Measurements from ENCODE around the gene MAD1L1. TPM values are rescaled to one million over a fixed set of nuclear protein-coding genes. Genes with fewer than 3 reads are reported as not detected.

Gene MAD1L1
- total and polyA plus RNA-seq, 2 donors (not counting 3 experiments of a cell fraction or from before 2014, with no cell fraction given) = 34.1 to 42.3 TPM

DNA sequence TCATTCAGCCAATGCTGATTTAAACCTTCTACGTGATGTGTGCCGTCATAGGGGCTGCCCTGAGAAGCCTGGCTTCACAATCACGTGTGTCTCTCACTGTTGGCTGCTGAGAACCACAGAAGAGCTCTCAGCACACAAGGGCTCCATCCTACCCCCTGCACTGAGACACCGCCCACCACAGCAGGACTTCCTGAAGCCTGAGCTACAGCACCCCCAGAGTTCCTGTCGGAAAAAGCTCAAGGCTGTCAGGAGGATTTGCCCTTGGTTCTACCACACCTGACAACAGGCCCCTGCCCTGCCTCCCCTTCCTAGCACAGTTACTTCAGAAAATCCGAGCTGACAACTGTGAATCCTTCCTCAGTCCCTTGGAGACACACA lies 191.9 kb downstream of the MAD1L1 start:
- Histone ChIP-seq H3K27ac (ENCODE audit: insufficient read depth, low read depth, low read length) (no peak overlapping the region), H4K20me1 (replicated peaks; ENCODE audit: control insufficient read depth, extremely low read depth, insufficient read depth, low read length) (no peaks in the 10 kb centered on the region), H3K27me3 (ENCODE audit: control insufficient read depth in 2 of 2, insufficient read depth in 2 of 2, low read length in 2 of 2) (no peaks in the 10 kb centered on the region), H3K9me1 (replicated peaks; ENCODE audit: control insufficient read depth, extremely low read depth, insufficient read depth, low read length) (no peaks in the 10 kb centered on the region), H3K4me2 (ENCODE audit: insufficient read depth, low read length) (no peak overlapping the region), H3K79me2 (ENCODE audit: control insufficient read depth, insufficient read depth, low read length) (no peaks in the 10 kb centered on the region), H3K36me3 (ENCODE audit: control insufficient read depth in 2 of 2, extremely low read depth in 1 of 2, insufficient read depth in 2 of 2, low read length in 2 of 2) (no peaks in the 10 kb centered on the region), H3K9me3 (replicated peaks; ENCODE audit: control insufficient read depth, insufficient read depth, low read length) (no peaks in the 10 kb centered on the region), H3K4me1 (ENCODE audit: control insufficient read depth, extremely low read depth, insufficient read depth, low read length) (no peaks in the 10 kb centered on the region), H3K9ac (replicated peaks; ENCODE audit: extremely low read depth, insufficient read depth, low read length) (no peak overlapping the region), H2AFZ (ENCODE audit: low read depth, low read length) (no peak overlapping the region), H3K4me3 (replicated peaks in 1 of 3; ENCODE audit: insufficient read depth in 1 of 3, low read depth in 1 of 3, low read length in 3 of 3) (no peak overlapping the region)
- TF ChIP-seq MAX (IDR thresholded peaks at IDR 0.05; ENCODE audit: insufficient read depth, insufficient read length) (no peak), POLR2AphosphoS5 (IDR thresholded peaks at IDR 0.05; ENCODE audit: insufficient read depth, low read depth, low read length) (no peak), GATA2 (IDR thresholded peaks at IDR 0.05; ENCODE audit: insufficient read depth, insufficient read length, low read depth, low read length) (no peak), CTCF (IDR thresholded peaks at IDR 0.05; ENCODE audit: extremely low read depth in 1 of 2, insufficient read depth in 1 of 2, low read depth in 1 of 2, low read length in 2 of 2) (no peak), MYC (IDR thresholded peaks at IDR 0.05; ENCODE audit: low read depth, low read length) (no peak), FOS (IDR thresholded peaks at IDR 0.05; ENCODE audit: borderline replicate concordance, insufficient read depth, low read length) (no peak), JUN (IDR thresholded peaks at IDR 0.05; ENCODE audit: borderline replicate concordance, insufficient read depth, insufficient read length, low read depth) (no peak), POLR2A (IDR thresholded peaks at IDR 0.05; ENCODE audit: low read depth, low read length) (no peak), EZH2 (IDR thresholded peaks at IDR 0.05; ENCODE audit: borderline replicate concordance, low read depth, low read length, severe bottlenecking) (no peak)
- ChIA-PET CTCF (interaction anchor here (1.5 kb wide), 1 partner anchor 377 kb away, joined by 7 read pairs; no protein-coding TSS in a partner anchor), POLR2A (no interaction called here)
- no peak for FAIRE-seq
- DNase-seq (ENCODE audit: low read depth, low spot score) = no peak
- intact Hi-C loops (cut with micrococcal nuclease) (no loop called here), dilution Hi-C loops (cut with MboI; ENCODE audit: extremely low pct_ligation_motif_present, low sequenced_read_pairs) (no loop called here)
- BruUV-seq (replicated peaks) = no TSS peak
